AG08396 (cell line): Measurements from ENCODE around the gene KLK12.

Experiments used
- DNase-seq: peaks from one replicate; pipeline ENCODE4 v3.0.0; 2012; ENCODE audit warnings: low spot score, mixed read lengths

KLK12 gene

GRCh38 chr19:51034704-51035103 is at the start of gene KLK12:
Gene KLK12, minus strand, starts transcription at chr19:51035002. Its CDS starts 381 bp downstream, at chr19:51034621.
- no peak for DNase-seq

GRCh38 chr19:51084505-51084904 is 49.7 kb upstream of the KLK12 start:
- DNase-seq: no peak

GRCh38 chr19:51083783-51084182 is 49.0 kb upstream of the KLK12 start:
- no peak for DNase-seq

- DNase-seq: no peak
These were observed 48.4 kb upstream of the KLK12 start for GRCh38 chr19:51083181-51083580.

GRCh38 chr19:51082611-51083010 is 47.8 kb upstream of the KLK12 start, which contains the start of gene KLK14:
Gene KLK14, minus strand, starts transcription at chr19:51082887. Its CDS starts 273 bp downstream, at chr19:51082614.
- DNase-seq: no peak

GRCh38 chr19:51081476-51081875 is 46.7 kb upstream of the KLK12 start:
- DNase-seq: no peak

GRCh38 chr19:51079481-51080110 is 44.8 kb upstream of the KLK12 start:
- DNase-seq: no peak

- no peak for DNase-seq
These were observed 43.9 kb upstream of the KLK12 start for GRCh38 chr19:51078731-51079130.

- DNase-seq: no peak
These were observed 43.3 kb upstream of the KLK12 start for GRCh38 chr19:51078104-51078503.

GRCh38 chr19:51076631-51077213 is 41.9 kb upstream of the KLK12 start:
- DNase-seq: no peak

GRCh38 chr19:51075998-51076397 is 41.2 kb upstream of the KLK12 start:
- DNase-seq: no peak

- no peak for DNase-seq
These were observed 36.2 kb upstream of the KLK12 start for GRCh38 chr19:51071095-51071405.

- no peak for DNase-seq
These were observed 35.7 kb upstream of the KLK12 start for GRCh38 chr19:51070334-51071094.

- no peak for DNase-seq
These were observed 31.8 kb upstream of the KLK12 start for GRCh38 chr19:51066393-51067186.

GRCh38 chr19:51065221-51065960 is 30.6 kb upstream of the KLK12 start:
- no peak for DNase-seq

GRCh38 chr19:51064534-51065220 is 29.9 kb upstream of the KLK12 start, which contains the start of gene KLK13:
Gene KLK13, minus strand, starts transcription at chr19:51065092. Its CDS starts 25 bp downstream, at chr19:51065067.
- DNase-seq: no peak

GRCh38 chr19:51063664-51064063 is 28.9 kb upstream of the KLK12 start:
- no peak for DNase-seq

GRCh38 chr19:51060973-51061372 is 26.2 kb upstream of the KLK12 start:
- no peak for DNase-seq

- no peak for DNase-seq
These were observed 25.5 kb upstream of the KLK12 start for GRCh38 chr19:51060336-51060735.

- DNase-seq: no peak
These were observed 24.9 kb upstream of the KLK12 start for GRCh38 chr19:51059715-51060114.

- DNase-seq: no peak
These were observed 21.1 kb upstream of the KLK12 start for GRCh38 chr19:51055866-51056265.
